ENCODE measurements around the gene GRIK3.

- TF ChIP-seq, protein P1, sequence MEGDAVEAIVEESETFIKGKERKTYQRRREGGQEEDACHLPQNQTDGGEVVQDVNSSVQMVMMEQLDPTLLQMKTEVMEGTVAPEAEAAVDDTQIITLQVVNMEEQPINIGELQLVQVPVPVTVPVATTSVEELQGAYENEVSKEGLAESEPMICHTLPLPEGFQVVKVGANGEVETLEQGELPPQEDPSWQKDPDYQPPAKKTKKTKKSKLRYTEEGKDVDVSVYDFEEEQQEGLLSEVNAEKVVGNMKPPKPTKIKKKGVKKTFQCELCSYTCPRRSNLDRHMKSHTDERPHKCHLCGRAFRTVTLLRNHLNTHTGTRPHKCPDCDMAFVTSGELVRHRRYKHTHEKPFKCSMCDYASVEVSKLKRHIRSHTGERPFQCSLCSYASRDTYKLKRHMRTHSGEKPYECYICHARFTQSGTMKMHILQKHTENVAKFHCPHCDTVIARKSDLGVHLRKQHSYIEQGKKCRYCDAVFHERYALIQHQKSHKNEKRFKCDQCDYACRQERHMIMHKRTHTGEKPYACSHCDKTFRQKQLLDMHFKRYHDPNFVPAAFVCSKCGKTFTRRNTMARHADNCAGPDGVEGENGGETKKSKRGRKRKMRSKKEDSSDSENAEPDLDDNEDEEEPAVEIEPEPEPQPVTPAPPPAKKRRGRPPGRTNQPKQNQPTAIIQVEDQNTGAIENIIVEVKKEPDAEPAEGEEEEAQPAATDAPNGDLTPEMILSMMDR (IDR thresholded peaks at IDR 0.05): no peak
- no peak for TF ChIP-seq POLR2A (IDR thresholded peaks at IDR 0.05)
These were observed 49.7 kb upstream of the GRIK3 start for GRCh38 chr1:37084013-37084412.
